ENCODE measurements around the gene USPL1.

USPL1 gene

GRCh38 chr13:30697996-30698401 lies 80.3 kb downstream of the USPL1 start:
- DNase-seq (ENCODE audit: low read depth) = no peak

- no peak for DNase-seq (ENCODE audit: low read depth)
Measured at GRCh38 chr13:30698488-30699005, 80.8 kb downstream of the USPL1 start.

- DNase-seq (ENCODE audit: low read depth) = no peak
Measured at GRCh38 chr13:30700364-30700763, 82.6 kb downstream of the USPL1 start.

GRCh38 chr13:30702006-30702405 lies 84.3 kb downstream of the USPL1 start:
- DNase-seq (ENCODE audit: low read depth) = no peak

- no peak for DNase-seq (ENCODE audit: low read depth)
Measured at GRCh38 chr13:30704596-30704995, 86.9 kb downstream of the USPL1 start.

- DNase-seq (ENCODE audit: low read depth) = no peak
Measured at GRCh38 chr13:30705680-30706079, 88.0 kb downstream of the USPL1 start.

- no peak for DNase-seq (ENCODE audit: low read depth)
Measured at GRCh38 chr13:30708541-30708940, 90.8 kb downstream of the USPL1 start.
